ENCODE data around the gene ZBP1.
A peak's percentile ranks its signal among the peaks of the same experiment; 100 is the strongest.

Gene ZBP1

GRCh38 chr20:57616143-57616951 lies 3.9 kb downstream of the ZBP1 start:
- no peak for DNase-seq

- DNase-seq = no peak
Measured at GRCh38 chr20:57615445-57615811, 4.8 kb downstream of the ZBP1 start.

GRCh38 chr20:57614490-57615444 lies 5.5 kb downstream of the ZBP1 start:
- no peak for DNase-seq

DNA sequence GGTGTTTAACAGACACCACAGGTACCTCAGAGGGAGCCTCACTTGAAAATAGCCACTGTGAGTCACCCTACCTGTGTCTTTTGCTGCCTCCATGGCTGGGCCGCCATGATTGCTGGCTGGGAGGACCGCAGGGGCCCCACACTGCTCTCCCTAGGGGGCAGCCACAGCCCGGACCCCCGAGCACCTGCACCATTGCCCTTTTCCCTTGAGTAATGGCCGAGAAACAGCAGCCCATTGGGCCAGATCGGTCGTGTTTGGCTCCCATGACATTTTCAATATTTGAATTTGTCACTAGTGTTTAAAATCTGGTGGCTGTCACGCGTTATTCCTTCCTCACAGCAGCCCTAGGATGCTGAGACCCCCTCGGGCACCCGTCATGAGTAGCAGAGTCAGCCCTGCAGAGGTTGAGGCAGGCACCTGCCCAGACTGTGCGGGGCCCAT lies 6.7 kb downstream of the ZBP1 start:
- no peak for DNase-seq

- no peak for DNase-seq
Measured at GRCh38 chr20:57612916-57613315, 7.3 kb downstream of the ZBP1 start.

DNA sequence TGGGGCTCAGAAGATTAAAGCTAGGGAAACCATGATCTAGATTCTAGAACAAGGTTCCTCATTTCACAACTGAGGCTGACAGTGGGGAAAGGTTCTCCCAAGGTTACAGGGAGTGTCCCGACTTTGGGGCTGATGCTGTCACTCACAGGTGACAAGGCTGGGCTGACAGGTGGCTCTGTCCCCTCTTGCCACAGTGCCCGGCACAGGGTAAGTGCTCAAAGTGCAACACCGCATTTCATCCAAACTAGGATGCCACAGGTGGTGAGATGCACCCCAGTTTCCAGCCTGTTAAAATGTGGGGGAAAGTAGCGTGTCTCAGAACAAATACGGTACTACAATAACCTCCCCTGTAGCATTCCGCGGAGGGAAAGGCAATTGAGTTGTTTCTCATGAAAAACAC lies 7.8 kb downstream of the ZBP1 start:
- no peak for DNase-seq

DNA sequence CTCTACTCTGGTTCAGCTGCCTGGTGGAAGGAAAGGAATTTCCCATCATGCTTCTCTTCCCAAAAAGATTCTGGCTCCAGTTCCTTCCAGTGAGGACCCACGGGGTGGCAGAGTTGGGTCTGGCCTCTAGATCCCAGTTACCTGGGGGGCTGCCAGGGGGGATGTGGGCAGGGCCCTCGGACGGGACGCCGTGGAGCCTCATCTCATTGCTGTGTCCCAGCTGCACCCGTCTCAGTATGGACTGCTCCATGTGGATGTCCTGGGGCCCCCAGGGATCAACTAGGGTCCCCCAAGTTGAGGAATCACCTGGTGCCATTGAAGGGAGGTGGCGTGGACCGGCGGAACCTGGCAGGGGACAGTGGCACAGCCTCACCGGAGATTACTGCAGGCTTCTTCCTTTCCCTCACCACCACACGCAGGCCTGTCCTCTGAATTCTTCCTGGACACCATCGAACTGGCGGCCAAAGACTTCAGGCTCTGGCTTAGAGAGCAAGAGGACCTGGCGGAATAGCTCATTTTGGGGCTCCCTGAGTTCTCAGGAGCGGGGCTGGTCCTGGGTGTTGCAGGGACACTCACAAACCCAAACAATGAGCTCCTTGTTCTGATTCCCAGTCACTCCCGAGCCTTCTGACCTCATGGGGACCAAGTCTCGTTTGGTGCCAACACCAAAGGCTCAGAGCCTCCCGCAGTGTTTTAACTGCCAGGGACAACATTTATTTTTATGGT lies 8.5 kb downstream of the ZBP1 start:
- no peak for DNase-seq

- DNase-seq = no peak
Measured at GRCh38 chr20:57610261-57610952, 9.8 kb downstream of the ZBP1 start.

DNA sequence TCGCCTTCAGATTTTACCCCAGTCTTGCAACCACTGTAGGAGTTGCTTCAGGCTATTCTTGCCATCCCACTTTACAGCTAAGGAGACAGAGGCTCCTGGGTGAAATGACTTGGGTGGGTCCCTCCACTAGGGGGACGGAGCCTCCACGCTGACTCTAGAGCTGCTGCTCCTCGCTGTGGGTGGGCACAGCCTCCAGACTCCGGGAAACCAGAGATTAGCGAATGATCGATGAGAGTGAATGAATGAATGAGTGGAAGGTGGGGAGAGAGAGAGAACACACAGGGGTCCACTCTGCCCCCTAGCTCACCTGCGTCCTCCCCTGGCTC lies 10.4 kb downstream of the ZBP1 start:
- DNase-seq = no peak

DNA sequence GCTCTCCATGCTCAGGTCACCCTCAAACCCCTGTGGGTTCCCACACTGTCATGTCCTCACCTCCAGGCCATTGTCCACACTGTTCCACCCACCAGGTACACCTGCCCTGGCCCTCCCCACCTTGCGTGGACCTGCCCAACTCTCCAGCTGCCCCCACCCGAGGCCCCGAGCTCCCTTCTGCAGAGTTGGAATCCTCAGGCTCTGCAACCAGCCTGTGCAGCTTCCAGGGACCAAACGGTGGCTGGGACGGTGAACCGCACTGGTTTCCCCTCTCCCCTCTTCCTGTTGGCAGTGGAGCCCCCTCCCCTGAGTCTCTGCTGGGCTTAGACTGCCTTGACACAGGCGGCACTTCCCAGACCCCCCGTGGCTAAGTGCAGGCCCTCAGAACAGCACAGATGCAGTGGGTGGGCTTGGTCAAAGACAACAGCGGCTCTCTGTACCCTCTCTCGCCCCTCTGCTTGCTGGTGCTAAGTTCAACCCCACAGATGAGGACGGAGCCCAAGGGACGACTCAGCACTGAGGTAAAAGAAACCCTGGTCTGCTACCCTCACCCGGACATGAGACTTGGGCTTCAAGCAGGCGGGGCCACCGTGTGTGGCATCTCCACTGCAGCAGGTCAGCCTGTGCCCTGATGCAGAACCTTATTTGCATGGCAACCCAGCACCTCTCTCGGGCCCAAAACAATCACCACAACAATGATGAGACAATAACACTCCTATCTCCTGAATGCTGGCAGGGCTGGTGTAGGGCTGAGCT lies 11.0 kb downstream of the ZBP1 start:
- DNase-seq = peak; percentile 62

DNA sequence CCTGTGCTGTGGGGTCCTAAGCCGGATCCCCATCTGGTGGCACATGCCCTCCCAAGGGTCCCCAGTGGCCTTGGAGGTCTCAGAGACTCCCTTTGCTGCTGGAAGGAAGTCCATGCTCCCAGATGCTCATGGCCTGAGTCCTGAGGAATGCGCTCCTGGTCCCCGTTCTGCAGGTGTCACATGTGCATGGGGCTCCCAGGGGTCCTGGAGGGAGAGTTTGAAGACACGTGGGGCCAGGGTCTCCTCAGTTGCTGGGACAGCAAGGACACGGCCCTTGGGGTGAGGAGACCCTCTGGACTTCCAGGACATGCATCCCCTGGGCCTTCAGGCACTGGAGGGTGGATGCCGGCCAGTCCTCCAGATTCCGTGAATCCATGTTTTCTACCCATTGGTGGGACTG lies 11.7 kb downstream of the ZBP1 start:
- no peak for DNase-seq

GRCh38 chr20:57605878-57606277 lies 14.3 kb downstream of the ZBP1 start:
- DNase-seq = no peak

DNA sequence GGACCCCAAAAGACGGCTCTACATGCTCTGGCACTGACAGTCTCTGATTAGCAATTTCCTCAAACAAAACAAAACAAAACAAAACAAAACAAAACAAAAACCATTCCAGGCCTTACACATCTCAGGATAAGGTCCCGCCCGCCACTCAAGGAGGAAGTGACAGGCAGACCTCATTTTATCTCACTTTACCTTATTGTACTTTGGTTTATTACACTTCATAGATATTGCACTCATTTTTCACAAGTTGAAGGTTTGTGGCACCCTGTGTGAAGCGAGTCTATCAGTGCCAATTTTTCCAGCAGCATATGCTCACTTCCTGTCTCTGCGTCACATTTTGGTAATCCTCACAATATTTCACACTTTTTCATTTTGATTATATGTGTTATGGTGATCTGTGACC lies 15.2 kb downstream of the ZBP1 start:
- no peak for DNase-seq

DNA sequence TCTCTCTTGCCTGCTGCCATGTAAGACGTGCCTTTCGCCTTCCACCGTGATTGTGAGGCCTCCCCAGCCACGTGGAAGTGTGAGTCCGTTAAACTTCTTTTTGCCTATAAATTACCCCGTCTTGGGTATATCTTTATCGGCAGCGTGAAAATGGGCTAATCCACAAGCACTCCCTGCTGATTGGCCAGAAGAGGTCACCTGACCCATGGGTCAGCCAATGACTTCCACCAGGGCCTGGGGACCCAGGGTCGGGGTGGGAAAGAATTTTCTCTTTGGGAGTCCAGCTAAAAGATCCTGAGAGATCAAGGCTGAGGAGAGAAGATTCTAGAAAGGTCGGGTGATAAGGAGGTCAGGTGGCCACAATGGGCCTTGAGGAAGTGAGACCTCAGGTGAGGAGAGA lies 17.1 kb downstream of the ZBP1 start:
- no peak for DNase-seq

- no peak for DNase-seq
Measured at GRCh38 chr20:57601737-57602136, 18.5 kb downstream of the ZBP1 start.

GRCh38 chr20:57601211-57601570 lies 19.0 kb downstream of the ZBP1 start:
- no peak for DNase-seq

DNA sequence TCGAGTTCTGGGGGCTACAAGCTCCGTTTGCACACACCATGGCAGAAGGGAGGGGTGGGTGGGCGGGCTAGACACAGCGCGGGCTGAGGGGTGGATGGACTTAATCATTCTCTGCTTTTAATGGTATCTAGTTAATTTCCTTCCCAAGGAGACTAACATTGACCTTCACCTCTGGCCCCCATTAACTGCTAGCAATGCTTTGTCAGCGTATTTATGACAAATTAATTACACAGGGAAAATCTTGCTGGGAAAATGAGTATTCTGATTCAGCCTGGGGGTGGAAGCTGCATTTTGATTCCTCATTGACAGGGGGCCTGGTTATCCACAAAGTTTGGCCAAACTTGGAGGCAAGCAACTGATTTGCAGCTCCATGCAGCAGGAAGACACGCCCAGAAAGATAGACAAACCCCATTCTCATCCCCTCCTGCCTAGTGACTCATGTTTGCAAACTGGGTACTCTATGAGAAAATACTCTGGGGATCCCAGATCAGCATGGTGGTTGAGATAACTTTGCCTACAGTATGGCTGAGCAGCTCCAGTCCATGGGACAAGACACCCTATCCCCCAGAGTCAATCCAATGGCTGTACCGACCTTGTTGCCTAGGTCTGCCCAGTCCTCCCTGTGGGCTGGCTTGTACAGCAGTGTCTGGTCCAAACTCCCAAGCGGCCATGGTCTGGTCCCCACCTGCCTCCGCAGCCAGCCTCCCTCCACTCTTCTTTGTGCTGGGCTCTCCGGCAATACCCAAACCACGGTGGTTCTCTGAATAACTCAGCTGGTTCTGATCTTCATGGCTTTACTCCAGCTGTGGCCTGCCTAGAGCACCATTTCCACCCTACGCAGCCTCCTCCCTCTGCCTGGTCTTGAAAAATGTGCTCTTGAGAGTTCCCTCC lies 19.7 kb downstream of the ZBP1 start:
- no peak for DNase-seq

DNA sequence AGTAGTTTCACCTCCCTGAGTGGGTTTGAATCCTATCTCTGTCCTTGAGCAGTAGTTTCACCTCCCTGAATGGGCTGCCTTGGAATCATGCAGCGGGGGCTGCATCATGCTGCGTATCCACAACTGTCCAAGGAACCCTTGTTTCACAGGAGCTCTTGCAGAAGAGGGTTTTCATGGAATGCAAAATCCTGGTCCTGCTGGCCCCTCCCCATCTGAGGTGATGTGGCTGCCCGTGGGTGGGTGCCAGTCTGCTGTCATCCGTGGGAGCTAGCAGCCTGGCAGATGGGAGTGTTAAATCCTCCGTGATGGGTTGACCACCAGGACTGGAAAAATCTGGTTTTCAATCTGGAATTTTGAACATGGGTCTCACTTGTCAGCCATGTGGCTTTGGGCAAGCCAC lies 21.7 kb downstream of the ZBP1 start:
- no peak for DNase-seq

DNA sequence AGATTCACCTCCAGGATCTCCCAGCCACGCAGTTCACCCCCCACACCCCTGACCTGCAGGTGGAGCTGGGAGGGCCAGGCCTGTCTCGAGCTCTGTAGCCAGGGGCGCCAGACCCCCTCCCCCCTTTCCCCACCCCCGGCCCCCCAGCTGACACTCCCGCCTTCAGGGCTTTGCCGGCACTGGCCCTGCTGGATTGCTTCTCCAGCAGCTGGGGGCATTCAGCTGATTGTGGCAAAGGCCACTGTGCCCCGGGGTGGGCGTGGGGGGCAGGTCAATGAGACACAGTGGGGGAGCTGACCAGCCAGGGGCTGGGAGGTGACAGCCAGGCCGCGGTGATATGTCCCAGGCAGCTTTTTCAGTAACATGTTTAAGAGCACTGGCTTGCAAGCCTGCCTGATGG lies 22.2 kb downstream of the ZBP1 start:
- DNase-seq = no peak

- no peak for DNase-seq
Measured at GRCh38 chr20:57596998-57597939, 23.0 kb downstream of the ZBP1 start.

Measured in NCI-H526 treated with DMSO at 0.1 percent for 48 hours (cell line).